Measurements from ENCODE around the gene GOLGA1.
A peak's percentile ranks its signal among the peaks of the same experiment; 100 is the strongest.

Gene GOLGA1

GRCh38 chr9:124835026-124835557, 105.8 kb downstream of the GOLGA1 start:
- no peaks in the 10 kb centered on the region for H3K9me3 ChIP-seq
- peak overlapping the region; percentile 21 to 26 for H3K27ac ChIP-seq
- H3K27me3 ChIP-seq = peaks cover 0 to 4% of the 10 kb centered on the region in 2 donors
- H3K4me1 ChIP-seq = peaks cover 0 to 38% (median 18%) of the 10 kb centered on the region in 4 donors
- DNase-seq = peak in 1 of 2 donors; percentile 80
- intact Hi-C loops (cut with DNase I; ENCODE audit: low total_unique reads) = no loop called here
- no peak for TF ChIP-seq CTCF (IDR thresholded peaks at IDR 0.05)
- H3K4me3 ChIP-seq = no peak overlapping the region
- no peaks in the 10 kb centered on the region for H3K36me3 ChIP-seq

- intact Hi-C loops (cut with DNase I; ENCODE audit: low total_unique reads) = no loop called here
- Histone ChIP-seq H3K27ac (peak overlapping the region; percentile 21 to 26), H3K4me3 (no peak overlapping the region), H3K9me3 (no peaks in the 10 kb centered on the region), H3K27me3 (peaks cover 0 to 1% of the 10 kb centered on the region in 2 donors), H3K4me1 (peaks cover 0 to 38% (median 18%) of the 10 kb centered on the region in 4 donors), H3K36me3 (no peaks in the 10 kb centered on the region)
- TF ChIP-seq CTCF (IDR thresholded peaks at IDR 0.05) = no peak
- no peak for DNase-seq
These were observed 106.3 kb downstream of the GOLGA1 start for GRCh38 chr9:124834591-124834990.

- Histone ChIP-seq H3K36me3 (no peaks in the 10 kb centered on the region), H3K4me1 (peaks cover 0 to 38% (median 18%) of the 10 kb centered on the region in 4 donors), H3K4me3 (no peak overlapping the region), H3K27ac (peak overlapping the region in 1 of 2 donors; percentile 60), H3K27me3 (no peaks in the 10 kb centered on the region), H3K9me3 (no peaks in the 10 kb centered on the region)
- no peak for DNase-seq
- intact Hi-C loops (cut with DNase I; ENCODE audit: low total_unique reads) = no loop called here
- no peak for TF ChIP-seq CTCF (IDR thresholded peaks at IDR 0.05)
These were observed 109.1 kb downstream of the GOLGA1 start for GRCh38 chr9:124831642-124832364.

GRCh38 chr9:124830593-124830992, 110.3 kb downstream of the GOLGA1 start:
- Histone ChIP-seq H3K4me3 (no peak overlapping the region), H3K27me3 (no peaks in the 10 kb centered on the region), H3K4me1 (peaks cover 0 to 32% (median 18%) of the 10 kb centered on the region in 4 donors), H3K9me3 (no peaks in the 10 kb centered on the region), H3K36me3 (no peaks in the 10 kb centered on the region), H3K27ac (no peak overlapping the region)
- DNase-seq = no peak
- intact Hi-C loops (cut with DNase I; ENCODE audit: low total_unique reads) = no loop called here
- TF ChIP-seq CTCF (IDR thresholded peaks at IDR 0.05) = no peak

GRCh38 chr9:124829334-124829669, 111.6 kb downstream of the GOLGA1 start:
- Histone ChIP-seq H3K4me3 (no peak overlapping the region), H3K27me3 (no peaks in the 10 kb centered on the region), H3K4me1 (peaks cover 0 to 19% (median 7%) of the 10 kb centered on the region in 4 donors), H3K27ac (no peak overlapping the region), H3K36me3 (no peaks in the 10 kb centered on the region), H3K9me3 (no peaks in the 10 kb centered on the region)
- intact Hi-C loops (cut with DNase I; ENCODE audit: low total_unique reads) = no loop called here
- DNase-seq = no peak
- no peak for TF ChIP-seq CTCF (IDR thresholded peaks at IDR 0.05)

All from tibial artery (tissue), 4 donors.